IPS-18c (cell line): ENCODE results near the gene DDIT4.
"Not testable (repeated sequence)": the region's sequence is repeated elsewhere in the genome, so short reads cannot be mapped to it uniquely, and the experiment has no call there.

ENCODE experiments used
- H3K4me3 ChIP-seq: 2 replicates; pipeline ENCODE4 v1.7.0; 2013; ENCODE audit warnings: low read depth, mild to moderate bottlenecking, low read length, moderate library complexity; ENCODE audit not compliant: insufficient read depth
- H3K9me3 ChIP-seq: one replicate; pipeline ENCODE4 v1.6.1; 2013; ENCODE audit warnings: mild to moderate bottlenecking, low read length, moderate library complexity; ENCODE audit not compliant: control insufficient read depth, insufficient read depth

The DDIT4 gene

DNA sequence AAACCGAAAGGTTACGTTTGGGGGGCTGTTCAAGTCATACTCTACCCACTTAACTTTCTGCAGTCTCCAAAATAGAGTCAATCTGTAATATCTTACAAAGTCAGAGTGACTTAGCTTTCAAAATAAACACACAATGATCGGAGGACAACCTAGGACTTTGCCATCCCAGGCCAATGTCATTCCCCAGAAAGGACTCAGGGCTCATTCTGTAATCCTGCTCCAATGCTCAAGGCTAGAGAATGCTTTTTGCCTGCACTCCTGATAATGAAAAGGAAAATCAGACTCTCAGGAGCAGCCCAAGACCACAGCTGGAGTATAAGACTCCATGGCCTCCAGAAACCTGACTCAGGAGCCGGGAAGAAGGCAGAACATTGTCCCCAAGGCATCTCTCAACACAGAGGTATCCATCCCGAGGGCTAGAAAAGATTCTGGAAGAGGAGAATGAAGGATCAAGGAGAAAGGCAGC, 29.1 kb upstream of the DDIT4 start:
- Histone ChIP-seq H3K9me3 (peaks cover 2% of the 10 kb centered on the region), H3K4me3 (no peak overlapping the region)

DNA sequence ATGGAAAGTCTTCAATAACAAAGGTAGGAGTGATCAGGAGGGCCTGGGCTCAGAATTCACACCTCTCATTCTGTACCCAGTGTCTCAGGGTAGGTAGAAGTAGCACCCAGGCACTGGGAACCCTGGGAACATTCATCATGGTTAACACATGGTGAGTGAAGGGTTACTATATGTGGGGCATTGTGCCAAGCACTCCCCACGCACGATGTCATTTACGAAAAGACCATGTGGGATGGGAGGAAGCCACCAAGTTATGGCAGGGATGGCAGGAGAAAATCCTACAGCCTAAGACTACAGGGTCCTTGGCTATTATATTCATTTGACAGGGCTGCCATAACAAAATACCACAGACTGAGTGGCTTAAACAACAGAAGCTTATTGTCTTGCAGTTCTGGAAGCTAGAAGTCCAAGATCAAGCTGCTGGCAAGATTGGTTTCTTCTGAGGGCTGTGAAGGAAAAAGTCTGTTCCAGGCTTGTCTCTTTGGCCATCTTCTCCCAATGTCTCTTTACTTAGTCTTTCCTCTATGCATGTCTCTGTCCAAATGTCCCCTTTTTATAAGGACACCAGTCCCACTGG, 27.7 kb upstream of the DDIT4 start:
- peaks cover under 1% of the 10 kb centered on the region for H3K9me3 ChIP-seq

DNA sequence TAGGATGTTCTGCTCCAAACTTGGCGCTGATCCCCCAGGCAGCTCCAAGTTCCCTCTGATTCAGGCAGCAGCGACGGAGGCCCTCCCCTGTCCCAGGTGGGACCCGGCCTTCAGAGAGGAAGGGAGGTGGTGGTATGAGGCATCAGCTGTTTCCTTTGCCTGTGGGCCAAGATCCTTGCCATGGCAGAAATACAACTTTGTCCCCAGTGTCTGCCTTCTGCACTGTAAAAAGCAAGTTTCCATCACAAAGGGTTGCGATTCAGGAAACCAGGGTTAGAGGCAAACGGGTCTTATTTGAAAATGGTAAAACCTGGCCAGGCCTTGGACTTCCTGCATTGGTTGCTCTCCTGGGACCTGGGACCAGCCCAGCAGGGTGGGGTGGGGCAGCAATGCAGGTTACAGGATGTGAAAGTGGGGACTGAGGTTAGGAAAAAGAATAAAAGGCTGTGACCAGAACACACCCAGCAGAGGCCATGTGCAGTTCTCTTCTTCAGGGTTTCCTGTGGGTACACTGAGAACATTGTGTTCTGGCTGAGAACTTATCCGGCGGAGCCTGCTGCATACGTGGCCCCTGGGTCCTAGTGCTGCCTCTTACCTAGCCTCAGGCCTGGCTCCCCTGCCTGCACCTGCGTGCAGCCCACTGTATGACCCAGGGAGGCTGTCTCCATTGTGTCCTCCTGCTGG, 25.1 kb upstream of the DDIT4 start:
- no peak overlapping the region; the same call in 1 of the 2 replicates for H3K4me3 ChIP-seq
- no peaks in the 10 kb centered on the region for H3K9me3 ChIP-seq

More for the DNA sequence above, 27.7 kb upstream of the DDIT4 start:
- H3K4me3 ChIP-seq, result no peak overlapping the region

DNA sequence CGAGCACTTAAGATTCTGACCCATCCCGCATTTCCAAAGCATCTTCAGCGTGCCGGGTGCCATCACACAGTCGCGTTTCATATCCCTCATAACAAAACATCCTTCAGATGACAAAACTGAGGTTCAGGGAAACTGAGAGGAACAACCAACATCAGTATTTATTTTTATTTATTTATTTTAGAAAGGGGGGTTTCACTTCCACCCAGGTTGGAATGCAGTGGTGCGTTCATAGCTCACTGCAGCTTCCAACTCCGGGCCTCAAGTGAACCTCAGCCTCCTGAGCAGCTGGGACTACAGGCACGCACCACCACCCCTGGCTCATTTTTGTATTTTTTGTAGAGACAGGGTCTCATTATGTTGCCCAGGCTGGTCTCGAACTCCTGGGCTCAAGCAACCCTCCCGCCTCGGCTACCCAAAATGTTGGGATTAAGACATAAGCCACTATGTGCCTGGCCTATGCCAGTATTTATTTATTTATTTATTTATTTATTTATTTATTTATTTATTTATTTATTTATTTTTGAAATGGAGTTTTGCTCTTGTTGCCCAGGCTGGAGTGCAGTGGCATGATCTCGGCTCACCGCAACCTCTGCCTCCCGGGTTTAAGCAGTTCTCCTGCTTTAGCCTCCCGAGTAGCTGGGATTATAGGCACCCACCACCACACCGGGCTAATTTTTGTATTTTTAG, 24.4 kb upstream of the DDIT4 start:
- not testable (repeated sequence) for H3K9me3 ChIP-seq, H3K4me3 ChIP-seq

DNA sequence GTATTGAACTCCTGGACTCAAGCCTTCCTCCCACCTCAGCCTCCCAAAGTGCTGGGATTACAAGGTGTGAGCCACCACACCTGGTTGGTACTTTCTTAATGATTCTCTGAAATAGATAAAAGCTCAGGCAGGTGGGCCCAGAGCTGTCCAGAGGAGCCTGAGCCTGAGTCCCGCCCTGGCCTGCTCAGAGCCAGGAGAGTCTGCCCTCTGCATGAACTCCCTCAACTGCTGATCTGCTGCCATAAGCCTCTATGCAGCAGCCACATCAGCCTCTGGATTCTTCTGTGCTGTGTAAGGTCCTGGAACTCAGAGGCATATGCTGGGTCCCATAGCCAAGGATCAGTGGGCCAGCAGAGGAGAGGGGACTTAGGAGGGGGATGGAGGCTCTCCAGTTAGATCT, 23.1 kb upstream of the DDIT4 start:
- Histone ChIP-seq H3K9me3 (no peaks in the 10 kb centered on the region), H3K4me3 (no peak overlapping the region)

DNA sequence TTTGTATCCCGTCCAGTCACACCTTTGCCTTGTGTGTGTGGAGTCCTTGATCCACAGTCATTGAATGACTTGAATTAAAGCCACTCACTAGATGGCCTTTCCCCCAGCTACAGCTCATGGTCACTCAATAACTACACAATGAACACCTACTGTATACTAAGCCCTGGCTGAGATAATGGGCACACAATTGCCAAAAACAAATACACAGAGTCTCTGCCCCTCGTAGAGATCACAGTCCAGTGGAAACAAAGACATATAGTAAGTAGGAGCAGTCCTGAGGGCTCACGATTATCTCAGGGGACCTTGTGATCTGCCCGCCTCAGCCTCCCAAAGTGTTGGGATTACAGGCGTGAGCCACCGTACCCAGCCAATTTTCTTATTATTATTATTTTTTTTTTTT, 22.1 kb upstream of the DDIT4 start:
- Histone ChIP-seq H3K9me3 (no peaks in the 10 kb centered on the region), H3K4me3 (no peak overlapping the region)

DNA sequence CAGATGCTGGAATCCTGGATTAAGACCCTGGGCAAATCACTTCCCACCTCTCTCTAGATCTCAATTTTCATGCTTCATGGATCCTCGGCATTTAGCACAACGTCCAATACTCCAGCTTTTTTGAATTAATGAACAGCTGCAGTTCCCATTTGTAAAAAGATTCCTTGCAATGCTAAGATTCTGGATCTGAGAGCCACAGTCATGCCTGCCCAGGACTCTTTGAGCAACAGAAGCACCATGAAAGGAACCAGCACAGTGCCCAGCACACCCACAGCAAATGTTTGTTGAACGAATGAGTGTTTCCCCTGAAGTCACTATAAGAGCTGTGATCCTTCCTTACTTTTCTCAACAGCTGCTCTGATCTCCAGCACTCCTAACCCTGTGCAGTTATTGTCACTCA, 20.8 kb upstream of the DDIT4 start:
- Histone ChIP-seq H3K4me3 (no peak overlapping the region), H3K9me3 (no peaks in the 10 kb centered on the region)

DNA sequence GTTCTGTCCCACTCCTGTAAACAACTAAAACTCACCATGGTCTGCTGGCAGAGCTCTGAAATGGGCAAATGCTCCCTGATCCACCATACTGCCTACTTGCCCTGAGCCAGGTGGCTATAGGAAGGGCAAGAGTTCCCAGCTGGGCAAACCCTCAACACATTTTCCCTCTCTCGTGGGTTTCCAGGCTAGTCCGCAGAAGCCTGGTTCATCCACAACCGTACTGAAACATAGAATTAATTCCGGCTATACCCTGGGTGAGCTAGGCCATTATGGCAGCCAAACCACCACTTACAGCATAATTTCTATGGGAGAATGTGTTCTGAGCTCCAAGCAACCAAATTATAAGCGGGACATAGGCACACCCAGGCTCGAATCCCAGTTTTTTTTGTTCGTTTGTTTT, 20.1 kb upstream of the DDIT4 start:
- no peak overlapping the region for H3K4me3 ChIP-seq
- H3K9me3 ChIP-seq, result no peaks in the 10 kb centered on the region

DNA sequence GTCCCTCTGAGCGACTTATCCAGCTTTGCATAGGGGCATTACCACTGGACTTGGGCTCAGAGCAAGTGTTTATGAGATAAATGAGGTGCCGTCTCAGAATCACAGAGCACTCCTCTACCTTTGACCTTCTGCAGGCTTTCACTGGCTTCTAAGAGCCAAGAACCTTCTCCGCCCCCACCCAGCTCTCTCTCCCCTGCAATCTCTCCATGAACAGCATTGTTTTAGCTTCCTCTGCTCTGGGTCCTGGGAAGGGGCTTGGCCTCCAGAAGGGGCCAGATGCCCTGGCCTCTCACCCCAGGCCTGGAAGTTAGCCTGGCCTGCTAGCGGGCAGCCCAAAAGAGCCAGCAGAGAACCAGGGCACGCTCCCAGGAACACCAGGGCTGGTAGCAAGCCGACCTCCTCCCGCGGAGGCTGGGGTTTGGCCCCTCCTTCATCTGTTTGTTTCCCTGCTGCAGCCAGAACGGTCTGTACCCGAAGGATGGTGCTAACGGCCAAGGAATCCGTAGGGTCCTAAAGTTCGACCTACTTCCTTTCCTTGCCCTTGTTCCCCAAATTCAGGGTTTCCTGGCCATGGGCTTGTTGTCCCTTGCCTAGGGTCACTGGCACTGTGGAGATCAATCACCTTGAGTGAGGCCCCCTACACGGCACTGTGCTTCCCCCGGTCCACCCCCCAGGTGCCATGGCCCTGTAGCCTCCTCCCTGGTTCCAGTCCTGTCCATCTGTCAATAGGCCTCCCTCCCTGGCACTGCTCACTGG, 18.7 kb upstream of the DDIT4 start:
- Histone ChIP-seq H3K9me3 (no peaks in the 10 kb centered on the region), H3K4me3 (no peak overlapping the region)

DNA sequence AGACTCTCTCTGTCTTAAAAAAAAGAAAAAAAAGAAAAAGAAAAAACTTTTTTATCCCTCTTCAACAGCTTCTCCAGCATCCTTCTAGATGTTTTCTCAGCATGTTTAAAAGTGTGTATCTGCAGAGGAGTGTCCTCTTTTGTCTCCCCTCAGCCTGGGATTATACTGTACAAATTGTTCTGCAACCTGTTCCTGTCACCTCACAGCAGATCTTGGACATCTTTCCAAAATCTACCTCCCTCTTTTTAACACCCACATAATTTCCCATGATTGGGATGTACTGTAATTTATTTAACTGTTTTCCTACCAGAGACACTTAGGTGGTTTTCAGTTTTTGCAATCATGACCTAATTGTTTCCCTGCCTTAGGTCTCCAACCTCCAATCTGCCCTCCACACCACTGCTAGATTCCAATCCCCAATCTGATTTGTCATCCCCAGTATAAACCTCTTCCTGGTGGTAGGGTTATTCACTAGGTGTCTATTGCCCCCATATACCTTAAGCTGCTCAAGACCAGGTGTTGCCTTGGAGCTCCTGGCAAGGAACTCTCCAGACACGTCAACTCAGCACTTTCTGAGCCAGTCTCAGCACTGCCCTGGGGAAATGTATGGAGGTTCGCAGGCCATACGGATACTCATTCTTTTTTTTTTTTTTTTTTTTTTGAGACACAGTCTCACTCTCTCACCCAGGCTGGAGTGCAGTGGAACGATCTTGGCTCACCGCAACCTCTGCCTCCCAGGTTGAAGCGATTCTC, 17.6 kb upstream of the DDIT4 start:
- Histone ChIP-seq H3K9me3 (no peaks in the 10 kb centered on the region), H3K4me3 (no peak overlapping the region)

DNA sequence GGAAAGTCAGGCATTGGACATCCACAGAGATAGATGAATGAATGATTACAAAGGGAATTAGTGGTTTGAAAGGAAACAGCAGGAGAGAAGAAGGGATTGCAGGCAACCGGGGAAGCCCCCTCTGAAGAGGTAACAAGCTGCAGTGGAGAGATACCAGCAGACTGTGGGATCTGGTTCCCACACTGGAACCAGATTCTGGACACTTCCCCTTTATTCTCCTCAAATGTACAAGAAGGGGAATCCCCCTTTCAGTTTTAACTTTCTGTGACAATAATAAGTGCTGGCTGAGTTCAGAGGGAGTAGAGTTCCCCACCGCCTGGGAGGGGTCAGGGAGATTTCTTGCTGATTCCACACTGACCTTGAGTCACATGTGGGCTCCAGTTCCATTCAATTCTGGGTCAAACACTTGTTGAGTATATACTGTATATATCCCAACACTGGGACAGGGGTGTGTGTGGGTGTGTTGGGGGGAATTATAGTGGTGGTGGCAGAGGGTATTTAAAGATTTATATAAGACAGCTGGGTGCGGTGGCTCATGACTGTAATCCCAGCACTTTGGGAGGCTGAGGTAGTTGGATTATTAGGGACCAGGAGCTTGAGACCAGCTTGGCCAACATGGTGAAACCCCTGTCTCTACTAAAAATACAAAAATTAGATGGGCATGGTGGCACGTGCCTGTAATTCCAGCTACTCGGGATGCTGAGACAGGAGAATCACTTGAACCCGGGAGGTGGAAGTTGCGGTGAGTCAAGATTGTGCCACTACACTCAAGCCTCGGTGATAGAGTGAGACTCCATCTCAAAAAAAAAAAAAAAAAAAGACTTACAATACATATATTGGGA, 16.5 kb upstream of the DDIT4 start:
- Histone ChIP-seq H3K9me3 (no peaks in the 10 kb centered on the region), H3K4me3 (no peak overlapping the region)

DNA sequence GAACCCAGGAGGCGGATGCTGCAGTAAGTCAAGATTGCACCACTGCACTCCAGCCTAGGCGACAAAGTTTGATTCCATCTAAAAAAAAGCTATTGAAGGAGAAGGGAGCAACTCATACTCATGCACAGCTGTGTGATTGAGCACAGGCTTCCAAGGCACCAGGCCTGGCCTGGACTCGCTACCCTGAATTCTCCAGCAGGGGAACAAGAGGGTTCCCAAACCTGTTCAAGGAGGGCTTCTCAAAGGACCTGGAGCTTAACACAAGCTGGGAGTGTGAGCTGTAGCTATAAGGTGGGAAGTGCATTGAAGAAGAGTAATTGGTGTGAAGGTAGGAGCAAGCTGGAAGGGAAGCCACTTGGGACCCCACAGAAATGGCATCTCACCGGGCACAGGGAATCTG, 15.1 kb upstream of the DDIT4 start:
- Histone ChIP-seq H3K9me3 (no peaks in the 10 kb centered on the region), H3K4me3 (no peak overlapping the region)

DNA sequence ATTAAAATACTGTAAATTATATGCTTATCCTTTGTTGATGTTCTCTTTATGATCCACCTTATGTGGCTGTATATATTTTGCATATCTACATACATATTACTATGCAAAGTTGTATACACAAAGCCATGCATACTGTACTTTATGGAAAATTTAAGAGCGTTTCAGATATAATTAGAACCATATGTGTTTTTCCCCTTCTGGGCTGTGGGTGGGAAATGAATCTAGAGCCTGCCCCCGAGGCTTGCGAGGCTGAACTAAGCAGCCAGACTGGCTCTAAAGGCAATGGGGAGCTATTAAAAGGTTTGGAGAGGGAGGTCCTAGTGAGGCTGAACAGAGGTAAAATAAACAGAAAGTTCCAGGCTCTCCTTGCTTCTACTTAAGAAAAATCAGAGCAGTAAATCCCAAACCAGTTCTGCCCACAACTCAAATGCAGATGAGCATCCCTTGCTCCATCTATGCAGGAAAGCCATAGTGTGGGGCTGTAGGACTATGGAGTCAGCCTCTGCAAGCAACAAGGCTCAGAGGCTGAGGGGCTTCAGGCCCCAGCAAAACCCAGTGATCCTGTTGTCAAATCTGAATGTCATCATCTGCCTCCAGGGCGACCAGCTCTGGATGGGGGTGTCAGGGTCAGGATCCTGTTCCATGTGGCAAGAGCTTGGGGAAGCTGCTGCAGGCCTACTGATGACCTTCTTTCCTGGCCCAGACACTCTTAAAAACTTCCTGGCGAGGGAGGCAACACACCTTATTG, 14.1 kb upstream of the DDIT4 start:
- no peak overlapping the region for H3K4me3 ChIP-seq
- H3K9me3 ChIP-seq, result no peaks in the 10 kb centered on the region

DNA sequence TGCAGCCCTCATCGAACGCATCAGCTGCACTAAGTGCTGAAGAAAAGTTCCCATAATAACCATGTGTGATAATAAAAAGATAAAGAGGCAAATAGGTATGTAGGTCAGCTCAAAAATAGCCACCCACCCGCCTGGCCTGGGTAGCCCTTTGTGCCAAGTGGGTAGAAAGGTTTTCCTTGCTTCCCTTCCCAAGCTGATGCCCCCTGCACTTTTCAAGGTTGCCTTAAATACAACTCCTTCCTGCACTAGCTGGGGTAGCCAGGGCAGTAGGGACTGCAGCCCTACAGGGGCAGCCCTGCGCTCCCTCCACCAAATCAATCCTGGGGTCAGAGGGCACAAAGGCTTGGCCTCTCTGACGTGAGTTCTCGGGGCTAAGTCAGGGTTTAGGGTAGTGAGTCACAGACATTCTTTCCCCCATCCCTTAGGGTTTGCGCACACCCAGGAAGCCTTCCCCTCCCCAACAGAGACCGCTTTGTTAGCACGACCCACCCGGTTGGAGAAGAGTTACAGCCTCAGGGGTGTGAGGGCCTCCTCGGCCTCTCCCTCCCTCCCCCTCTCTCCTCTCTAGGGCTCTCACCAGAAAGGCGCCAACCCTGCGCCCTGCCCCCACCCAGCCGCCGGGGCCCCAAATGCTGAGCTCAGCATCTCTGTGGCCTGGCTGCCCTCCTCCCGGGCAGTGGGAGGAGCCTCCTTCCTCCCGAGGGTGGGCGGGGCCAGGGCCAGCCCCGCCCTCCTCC, 13.3 kb upstream of the DDIT4 start:
- Histone ChIP-seq H3K9me3 (no peaks in the 10 kb centered on the region), H3K4me3 (peak overlapping the region; percentile 16)
